ENCODE results near the gene TMEM167B. TPM values are rescaled to one million over a fixed set of nuclear protein-coding genes. Genes with fewer than 3 reads are reported as not detected.

TMEM167B gene
- total RNA-seq, 5 donors from 2014 or later (not counting 1 experiment from before 2014, with no cell fraction given), result 33.2 to 55.1 (median 37.1) TPM

DNA sequence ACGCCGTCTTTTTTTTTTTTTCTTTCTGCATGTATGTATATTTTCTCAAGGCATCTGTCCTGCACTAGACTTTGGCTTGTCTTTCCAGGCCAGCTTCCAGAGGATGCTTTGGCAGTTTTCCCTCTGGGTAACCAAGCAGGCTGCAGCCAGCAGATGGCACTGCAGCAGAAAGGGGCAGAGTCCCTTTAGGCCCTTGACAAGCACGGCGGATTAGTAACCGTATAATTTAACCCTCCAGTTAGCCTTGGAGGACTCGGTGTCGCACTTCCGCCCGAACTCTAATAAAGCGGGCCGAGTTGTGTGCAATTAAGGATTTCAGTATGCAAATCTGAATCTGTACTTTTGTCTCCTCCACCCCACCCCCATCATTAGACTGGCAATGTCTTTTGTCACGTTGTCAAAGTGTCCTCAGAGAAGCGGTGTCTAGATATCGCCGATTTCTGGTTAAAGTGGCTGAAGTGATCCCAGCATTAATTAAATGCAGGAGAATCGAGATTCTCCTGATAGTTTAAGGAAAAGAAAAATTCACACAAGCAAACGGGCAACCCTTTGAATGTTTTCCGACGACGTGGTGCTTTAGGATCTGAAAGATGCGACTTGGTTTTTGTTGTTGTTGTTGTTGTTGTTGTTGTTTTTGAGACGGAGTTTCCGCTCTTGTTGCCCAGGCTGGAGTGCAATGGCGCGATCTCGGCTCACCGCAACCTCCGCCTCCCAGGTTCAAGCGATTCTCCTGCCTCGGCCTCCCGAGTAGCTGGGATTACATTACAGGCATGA, 1.1 kb upstream of the TMEM167B start:
- Histone ChIP-seq H3K27me3 (replicated peaks in 1 of 2; ENCODE audit: control insufficient read depth in 2 of 2, extremely low read depth in 1 of 2, insufficient read depth in 2 of 2, low read length in 1 of 2) (no peaks in the 10 kb centered on the region), H3K9me3 (no peaks in the 10 kb centered on the region), H3K36me3 (ENCODE audit: control insufficient read depth in 2 of 2, extremely low read depth in 1 of 2, insufficient read depth in 1 of 2, low read length in 1 of 2) (peaks cover 2 to 16% of the 10 kb centered on the region in 2 donors), H3K4me3 (ENCODE audit: control insufficient read depth in 1 of 2, extremely low read depth in 1 of 2, low read length in 1 of 2) (peak overlapping the region in 1 of 2 donors; percentile 76), H3K4me1 (ENCODE audit: control insufficient read depth in 1 of 2, extremely low read depth in 1 of 2, insufficient read depth in 2 of 2, low read length in 2 of 2) (peaks cover 9 to 18% of the 10 kb centered on the region in 2 experiments), H3K27ac (ENCODE audit: low read length) (no peak overlapping the region)
- H3K27ac Mint-ChIP-seq, result peak overlapping the region; percentile 23 to 98
- ChIA-PET CTCF (interaction anchor here (0.7 to 1.3 kb wide), 4 partner anchors 11 to 87 kb away, joined by 3 to 5 read pairs (median 4); partner anchors contain the start of gene ELAPOR1 (in 1 of the 2)), POLR2A (interaction anchor here (0.6 to 1.9 kb wide), 5 partner anchors 10 to 336 kb away, joined by 3 to 8 read pairs (median 4); partner anchors contain the start of gene WDR47 (in 1 of the 2))
- peaks cover 9% of the 10 kb centered on the region for H3K36me3 Mint-ChIP-seq
- no peaks in the 10 kb centered on the region for H3K9me3 Mint-ChIP-seq
- peak overlapping the region; percentile 91 to 98 (median 94) for H3K4me3 Mint-ChIP-seq
- H3K27me3 Mint-ChIP-seq, result no peaks in the 10 kb centered on the region
- H3K4me1 Mint-ChIP-seq, result peaks cover 29 to 37% (median 36%) of the 10 kb centered on the region in 3 donors
- no peak for ATAC-seq (replicated peaks in 1 of 4)
- 77% methylated on average over 7 of the region's 31 CpGs for WGBS (ENCODE audit: insufficient coverage)
- DNase-seq, result peak in 7 of 35 experiments; percentile 25 to 49 (median 34)

GRCh38 chr1:109091078-109091838, 694 bp downstream of the TMEM167B start:
- H3K9me3 ChIP-seq, result no peaks in the 10 kb centered on the region
- POLR2A ChIA-PET, result interaction anchor here (0.5 to 1.9 kb wide), 9 partner anchors 8 to 491 kb away, joined by 3 to 8 read pairs (median 6); partner anchors contain the start of genes TAF13 (in 2 of the 2) and WDR47 (in 1 of the 2)
- WGBS (ENCODE audit: insufficient coverage), result 0% methylated on average over 2 of the region's 13 CpGs

GRCh38 chr1:109091839-109092193, 1.3 kb downstream of the TMEM167B start:
- ChIA-PET POLR2A (interaction anchor here (0.6 to 1.1 kb wide), 6 partner anchors 8 to 490 kb away, joined by 3 to 8 read pairs (median 4); partner anchors contain the start of genes TAF13 (in 2 of the 2) and WDR47 (in 1 of the 2)), CTCF (interaction anchor here (0.5 to 1.4 kb wide), 6 partner anchors 9 to 189 kb away, joined by 3 to 10 read pairs (median 6); partner anchors contain the start of genes TAF13 (in 1 of the 2) and WDR47 (in 1 of the 2))
- ATAC-seq (replicated peaks in 1 of 4) (no peak), DNase-seq (peak in 1 of 35 experiments; percentile 16)
- Mint-ChIP-seq H3K9me3 (no peaks in the 10 kb centered on the region), H3K4me3 (peak overlapping the region; percentile 91 to 98 (median 94)), H3K4me1 (peaks cover 29 to 45% (median 42%) of the 10 kb centered on the region in 3 donors), H3K36me3 (peaks cover 13% of the 10 kb centered on the region), H3K27ac (peak overlapping the region; percentile 97 to 98), H3K27me3 (no peaks in the 10 kb centered on the region)
- WGBS (ENCODE audit: insufficient coverage), result no CpG with 5 or more reads among the region's 1 CpG
- Histone ChIP-seq H3K36me3 (ENCODE audit: control insufficient read depth in 2 of 2, extremely low read depth in 1 of 2, insufficient read depth in 1 of 2, low read length in 1 of 2) (peaks cover 3 to 32% of the 10 kb centered on the region in 2 donors), H3K4me1 (ENCODE audit: control insufficient read depth in 1 of 2, extremely low read depth in 1 of 2, insufficient read depth in 2 of 2, low read length in 2 of 2) (peaks cover 9 to 18% of the 10 kb centered on the region in 2 experiments), H3K27me3 (replicated peaks in 1 of 2; ENCODE audit: control insufficient read depth in 2 of 2, extremely low read depth in 1 of 2, insufficient read depth in 2 of 2, low read length in 1 of 2) (no peaks in the 10 kb centered on the region), H3K4me3 (ENCODE audit: control insufficient read depth in 1 of 2, extremely low read depth in 1 of 2, low read length in 1 of 2) (peak overlapping the region; percentile 75 to 76), H3K27ac (ENCODE audit: low read length) (peak overlapping the region; percentile 96), H3K9me3 (no peaks in the 10 kb centered on the region)

More at GRCh38 chr1:109091078-109091838, 694 bp downstream of the TMEM167B start:
- peak overlapping the region; percentile 75 to 76 for H3K4me3 ChIP-seq (ENCODE audit: control insufficient read depth in 1 of 2, extremely low read depth in 1 of 2, low read length in 1 of 2)
- Mint-ChIP-seq H3K27ac (peak overlapping the region; percentile 97 to 98), H3K36me3 (peaks cover 13% of the 10 kb centered on the region), H3K27me3 (no peaks in the 10 kb centered on the region), H3K4me1 (peaks cover 29 to 45% (median 42%) of the 10 kb centered on the region in 3 donors), H3K4me3 (peak overlapping the region; percentile 91 to 98 (median 94)), H3K9me3 (no peaks in the 10 kb centered on the region)
- peaks cover 9 to 18% of the 10 kb centered on the region in 2 experiments for H3K4me1 ChIP-seq (ENCODE audit: control insufficient read depth in 1 of 2, extremely low read depth in 1 of 2, insufficient read depth in 2 of 2, low read length in 2 of 2)
- H3K36me3 ChIP-seq (ENCODE audit: control insufficient read depth in 2 of 2, extremely low read depth in 1 of 2, insufficient read depth in 1 of 2, low read length in 1 of 2), result peaks cover 3 to 30% of the 10 kb centered on the region in 2 donors
- peak overlapping the region; percentile 96 for H3K27ac ChIP-seq (ENCODE audit: low read length)
- H3K27me3 ChIP-seq (replicated peaks in 1 of 2; ENCODE audit: control insufficient read depth in 2 of 2, extremely low read depth in 1 of 2, insufficient read depth in 2 of 2, low read length in 1 of 2), result no peaks in the 10 kb centered on the region
- no peak for DNase-seq
- CTCF ChIA-PET, result interaction anchor here (0.6 to 1.4 kb wide), 8 partner anchors 9 to 306 kb away, joined by 3 to 11 read pairs (median 5); partner anchors contain the start of genes ELAPOR1 (in 1 of the 2), SORT1 (in 1 of the 2), TAF13 (in 1 of the 2) and WDR47 (in 1 of the 2)
- ATAC-seq (replicated peaks in 1 of 4), result peak in 3 of 4 experiments; percentile 2 to 19 (median 5)

DNA sequence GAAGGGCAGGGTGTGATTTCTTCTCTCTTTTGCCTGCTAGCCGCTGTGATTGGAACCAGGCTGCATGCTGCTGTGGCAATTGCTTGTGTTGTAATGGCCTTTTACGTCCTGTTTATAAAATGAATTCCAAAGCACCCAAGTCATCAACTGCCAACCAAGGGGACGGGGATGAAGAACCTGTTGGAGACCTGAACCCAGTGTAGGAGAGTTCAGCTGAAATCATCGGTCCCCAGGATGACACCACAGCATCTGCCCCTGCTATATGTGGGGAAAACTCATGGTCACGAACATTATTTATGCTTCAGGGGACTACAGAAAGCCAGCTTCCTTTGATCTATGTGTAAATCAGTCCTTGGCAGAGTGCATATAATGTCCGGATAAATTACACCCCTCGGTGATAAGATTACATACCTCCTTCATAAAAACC, 3.8 kb downstream of the TMEM167B start:
- no peak for DNase-seq
- Histone ChIP-seq H3K27ac (ENCODE audit: low read length) (no peak overlapping the region), H3K27me3 (replicated peaks in 1 of 2; ENCODE audit: control insufficient read depth in 2 of 2, extremely low read depth in 1 of 2, insufficient read depth in 2 of 2, low read length in 1 of 2) (no peaks in the 10 kb centered on the region), H3K4me3 (ENCODE audit: control insufficient read depth in 1 of 2, extremely low read depth in 1 of 2, low read length in 1 of 2) (no peak overlapping the region), H3K4me1 (ENCODE audit: control insufficient read depth in 1 of 2, extremely low read depth in 1 of 2, insufficient read depth in 2 of 2, low read length in 2 of 2) (peaks cover 9 to 20% of the 10 kb centered on the region in 2 experiments), H3K9me3 (no peaks in the 10 kb centered on the region), H3K36me3 (ENCODE audit: control insufficient read depth in 2 of 2, extremely low read depth in 1 of 2, insufficient read depth in 1 of 2, low read length in 1 of 2) (peaks cover 3 to 32% of the 10 kb centered on the region in 2 donors)
- H3K9me3 Mint-ChIP-seq, result no peaks in the 10 kb centered on the region
- ATAC-seq (replicated peaks in 1 of 4), result no peak
- no CpG with 5 or more reads among the region's 7 CpGs for WGBS (ENCODE audit: insufficient coverage)
- H3K36me3 Mint-ChIP-seq, result peaks cover 13% of the 10 kb centered on the region
- H3K4me1 Mint-ChIP-seq, result peaks cover 29 to 42% (median 40%) of the 10 kb centered on the region in 3 donors
- no peaks in the 10 kb centered on the region for H3K27me3 Mint-ChIP-seq
- no peak overlapping the region for H3K4me3 Mint-ChIP-seq
- ChIA-PET POLR2A (no interaction called here), CTCF (interaction anchor here in 1 of 2 donors (0.6 kb wide), 1 partner anchor 48 kb away, joined by 3 read pairs; no protein-coding TSS in a partner anchor)
- no peak overlapping the region for H3K27ac Mint-ChIP-seq

DNA sequence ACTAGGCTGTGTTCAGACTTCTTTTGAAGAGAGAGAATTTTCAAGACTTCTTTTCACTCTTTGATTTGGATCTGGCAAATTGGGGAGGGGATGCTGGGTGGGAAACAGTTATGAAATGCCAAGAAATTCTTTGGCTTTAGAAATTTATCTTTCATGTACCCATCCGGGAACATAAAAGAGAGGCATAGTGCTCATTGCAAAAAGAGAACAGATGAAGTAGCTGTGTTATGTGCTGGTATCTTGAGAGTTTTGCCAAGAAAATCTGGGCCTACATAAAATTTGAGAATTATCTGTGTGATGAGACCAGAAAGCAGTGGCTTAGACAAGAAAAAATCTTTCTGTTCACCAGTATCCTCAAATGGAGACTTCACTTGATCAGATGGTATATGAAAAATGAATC, 4.3 kb downstream of the TMEM167B start:
- Mint-ChIP-seq H3K36me3 (peaks cover 13% of the 10 kb centered on the region), H3K27me3 (no peaks in the 10 kb centered on the region), H3K4me3 (no peak overlapping the region), H3K27ac (no peak overlapping the region), H3K4me1 (peaks cover 28 to 41% (median 39%) of the 10 kb centered on the region in 3 donors), H3K9me3 (no peaks in the 10 kb centered on the region)
- Histone ChIP-seq H3K36me3 (ENCODE audit: control insufficient read depth in 2 of 2, extremely low read depth in 1 of 2, insufficient read depth in 1 of 2, low read length in 1 of 2) (peaks cover 3 to 32% of the 10 kb centered on the region in 2 donors), H3K4me1 (ENCODE audit: control insufficient read depth in 1 of 2, extremely low read depth in 1 of 2, insufficient read depth in 2 of 2, low read length in 2 of 2) (peaks cover 11 to 22% of the 10 kb centered on the region in 2 experiments), H3K4me3 (ENCODE audit: control insufficient read depth in 1 of 2, extremely low read depth in 1 of 2, low read length in 1 of 2) (no peak overlapping the region), H3K27me3 (replicated peaks in 1 of 2; ENCODE audit: control insufficient read depth in 2 of 2, extremely low read depth in 1 of 2, insufficient read depth in 2 of 2, low read length in 1 of 2) (no peaks in the 10 kb centered on the region), H3K27ac (ENCODE audit: low read length) (no peak overlapping the region), H3K9me3 (no peaks in the 10 kb centered on the region)
- ATAC-seq (replicated peaks in 1 of 4), result no peak
- CTCF ChIA-PET, result interaction anchor here in 1 of 2 donors (0.6 kb wide), 1 partner anchor 48 kb away, joined by 3 read pairs; no protein-coding TSS in a partner anchor
- no peak for DNase-seq
- POLR2A ChIA-PET, result no interaction called here
- WGBS (ENCODE audit: insufficient coverage), result 80% methylated on average over 1 of the region's 1 CpG
